RWPE2 (cell line): ENCODE measurements around the gene BCAN.
A peak's percentile ranks its signal among the peaks of the same experiment; 100 is the strongest.
"Not testable (repeated sequence)": the region's sequence is repeated elsewhere in the genome, so short reads cannot be mapped to it uniquely, and the experiment has no call there.

Experiments used
- ATAC-seq: fragments of 200-7000 bp; cut with Tn5 transposase; 3 replicates; pipeline ENCODE4 v1.9.1; 2021; ENCODE audit warnings: low read depth
- DNase-seq: peaks from one replicate; pipeline ENCODE4 v3.0.0-alpha.2; 2020; ENCODE audit warnings: low spot score
- H3K27ac ChIP-seq: fragments of 450-650 bp; 2 replicates; pipeline ENCODE4 v1.5.1; 2017; ENCODE audit warnings: mild to moderate bottlenecking; ENCODE audit not compliant: poor library complexity, severe bottlenecking
- H3K27me3 ChIP-seq: fragments of 250-450 bp; sonication (Bioruptor Pico); 2 replicates; pipeline ENCODE4 v1.5.1; 2021; ENCODE audit warnings: mild to moderate bottlenecking, moderate library complexity; ENCODE audit not compliant: insufficient read depth, poor library complexity, severe bottlenecking
- H3K36me3 ChIP-seq: fragments of 250-450 bp; sonication (Bioruptor Pico); 2 replicates; pipeline ENCODE4 v1.5.1; 2020; ENCODE audit warnings: low read depth, mild to moderate bottlenecking, moderate library complexity
- H3K4me1 ChIP-seq: fragments of 250-450 bp; sonication (Bioruptor Pico); 2 replicates; pipeline ENCODE4 v1.5.1; 2021; ENCODE audit warnings: mild to moderate bottlenecking, moderate library complexity; ENCODE audit not compliant: insufficient read depth, poor library complexity, severe bottlenecking
- H3K4me3 ChIP-seq: fragments of 250-450 bp; sonication (Bioruptor Pico); 2 replicates; pipeline ENCODE4 v1.5.1; 2021; ENCODE audit warnings: mild to moderate bottlenecking, moderate library complexity; ENCODE audit not compliant: severe bottlenecking
- H3K9me3 ChIP-seq: fragments of 250-450 bp; sonication (Bioruptor Pico); 2 replicates; pipeline ENCODE4 v1.5.1; 2021; ENCODE audit warnings: mild to moderate bottlenecking, moderate library complexity; ENCODE audit not compliant: severe bottlenecking
- CTCF ChIP-seq: fragments of 450-650 bp; IDR thresholded peaks from one replicate; pipeline ENCODE4 v1.5.1; 2017; ENCODE audit warnings: mild to moderate bottlenecking, moderate library complexity; ENCODE audit not compliant: poor library complexity, severe bottlenecking

Gene BCAN

GRCh38 chr1:156608036-156608674, 33.8 kb upstream of the BCAN start:
- DNase-seq: no peak
- Histone ChIP-seq H3K4me1 (no peaks in the 10 kb centered on the region), H3K4me3 (no peak overlapping the region), H3K36me3 (no peaks in the 10 kb centered on the region), H3K9me3 (no peaks in the 10 kb centered on the region), H3K27me3 (peaks cover 10% of the 10 kb centered on the region), H3K27ac (no peak overlapping the region)
- TF ChIP-seq CTCF: peak; percentile 84
- ATAC-seq: peak; percentile 94

GRCh38 chr1:156608981-156609380, 32.9 kb upstream of the BCAN start:
- no peak overlapping the region for H3K27ac ChIP-seq
- ATAC-seq (peak; percentile 87), DNase-seq (no peak)

GRCh38 chr1:156610072-156610471, 31.8 kb upstream of the BCAN start:
- H3K27me3 ChIP-seq, H3K4me1 ChIP-seq, H3K4me3 ChIP-seq, H3K36me3 ChIP-seq, ATAC-seq, H3K27ac ChIP-seq, DNase-seq, H3K9me3 ChIP-seq: not testable (repeated sequence)

More at GRCh38 chr1:156608981-156609380, 32.9 kb upstream of the BCAN start:
- Histone ChIP-seq H3K27me3 (peaks cover 10% of the 10 kb centered on the region), H3K4me3 (no peak overlapping the region), H3K36me3 (no peaks in the 10 kb centered on the region), H3K9me3 (no peaks in the 10 kb centered on the region), H3K4me1 (no peaks in the 10 kb centered on the region)
- TF ChIP-seq CTCF: peak; percentile 75

- DNase-seq: no peak
- H3K4me3 ChIP-seq: no peak overlapping the region
These were observed 29.3 kb upstream of the BCAN start for GRCh38 chr1:156612666-156613065.

GRCh38 chr1:156615946-156616345, 26.0 kb upstream of the BCAN start:
- DNase-seq: no peak
- no peak for TF ChIP-seq CTCF
- Histone ChIP-seq H3K36me3 (no peaks in the 10 kb centered on the region), H3K4me3 (no peak overlapping the region), H3K27me3 (peaks cover 28% of the 10 kb centered on the region), H3K4me1 (no peaks in the 10 kb centered on the region), H3K9me3 (no peaks in the 10 kb centered on the region), H3K27ac (no peak overlapping the region)
- no peak for ATAC-seq

More at GRCh38 chr1:156612666-156613065, 29.3 kb upstream of the BCAN start:
- no peak for TF ChIP-seq CTCF
- H3K9me3 ChIP-seq: no peaks in the 10 kb centered on the region
- H3K27ac ChIP-seq: no peak overlapping the region
- no peaks in the 10 kb centered on the region for H3K4me1 ChIP-seq
- ATAC-seq: no peak
- H3K27me3 ChIP-seq: peaks cover 19% of the 10 kb centered on the region
- H3K36me3 ChIP-seq: no peaks in the 10 kb centered on the region
